C4-2B (cell line): ENCODE results near the gene GALNT5.

Experiments
- ZFX ChIP-seq: fragments of 450-650 bp; IDR thresholded peaks from 2 replicates; pipeline ENCODE4 v1.6.1; 2017
- TF ChIP-seq, protein P1 (sequence below): fragments of 450-650 bp; conservative IDR thresholded peaks from 2 replicates; pipeline ENCODE4 v1.5.1; 2017; ENCODE audit warnings: mild to moderate bottlenecking

DNA sequence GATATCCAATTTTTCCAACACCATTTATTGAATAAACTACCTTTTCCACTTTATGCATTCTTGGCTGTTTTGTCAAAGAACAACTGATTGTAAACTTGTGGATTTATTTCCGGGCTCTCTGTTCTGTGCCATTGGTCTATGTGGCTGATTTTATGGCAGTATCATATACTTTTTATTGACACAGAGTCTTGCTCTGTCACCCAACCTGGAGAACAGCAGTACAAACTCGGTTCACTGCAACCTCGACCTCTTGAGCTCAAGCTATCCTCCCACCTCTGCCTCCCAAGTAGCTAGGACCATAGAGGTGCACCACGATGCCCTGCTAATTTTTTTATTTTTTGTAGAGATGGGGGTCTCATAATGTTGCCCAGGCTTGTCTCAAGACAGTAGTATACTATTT lies 6.7 kb upstream of the GALNT5 start:
- TF ChIP-seq, protein P1, sequence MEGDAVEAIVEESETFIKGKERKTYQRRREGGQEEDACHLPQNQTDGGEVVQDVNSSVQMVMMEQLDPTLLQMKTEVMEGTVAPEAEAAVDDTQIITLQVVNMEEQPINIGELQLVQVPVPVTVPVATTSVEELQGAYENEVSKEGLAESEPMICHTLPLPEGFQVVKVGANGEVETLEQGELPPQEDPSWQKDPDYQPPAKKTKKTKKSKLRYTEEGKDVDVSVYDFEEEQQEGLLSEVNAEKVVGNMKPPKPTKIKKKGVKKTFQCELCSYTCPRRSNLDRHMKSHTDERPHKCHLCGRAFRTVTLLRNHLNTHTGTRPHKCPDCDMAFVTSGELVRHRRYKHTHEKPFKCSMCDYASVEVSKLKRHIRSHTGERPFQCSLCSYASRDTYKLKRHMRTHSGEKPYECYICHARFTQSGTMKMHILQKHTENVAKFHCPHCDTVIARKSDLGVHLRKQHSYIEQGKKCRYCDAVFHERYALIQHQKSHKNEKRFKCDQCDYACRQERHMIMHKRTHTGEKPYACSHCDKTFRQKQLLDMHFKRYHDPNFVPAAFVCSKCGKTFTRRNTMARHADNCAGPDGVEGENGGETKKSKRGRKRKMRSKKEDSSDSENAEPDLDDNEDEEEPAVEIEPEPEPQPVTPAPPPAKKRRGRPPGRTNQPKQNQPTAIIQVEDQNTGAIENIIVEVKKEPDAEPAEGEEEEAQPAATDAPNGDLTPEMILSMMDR = no peak
- TF ChIP-seq ZFX = no peak
